ENCODE data around the gene CCDC92.

GRCh38 chr12:123989168-123989567, 16.5 kb upstream of the CCDC92 start:
- TF ChIP-seq POLR2AphosphoS5 (IDR thresholded peaks at IDR 0.05; ENCODE audit: low read depth, low read length) (no peak), CTCF (IDR thresholded peaks at IDR 0.05) (no peak), REST (IDR thresholded peaks at IDR 0.05; ENCODE audit: insufficient read depth in 1 of 2, low read depth in 2 of 2, low read length in 1 of 2) (no peak), SIN3A (IDR thresholded peaks at IDR 0.05; ENCODE audit: borderline replicate concordance, insufficient read depth, low read depth, low read length) (no peak), TCF7L2 (IDR thresholded peaks at IDR 0.05; ENCODE audit: low read depth, low read length) (no peak)
